ENCODE data around the gene ZNF106.

DNA sequence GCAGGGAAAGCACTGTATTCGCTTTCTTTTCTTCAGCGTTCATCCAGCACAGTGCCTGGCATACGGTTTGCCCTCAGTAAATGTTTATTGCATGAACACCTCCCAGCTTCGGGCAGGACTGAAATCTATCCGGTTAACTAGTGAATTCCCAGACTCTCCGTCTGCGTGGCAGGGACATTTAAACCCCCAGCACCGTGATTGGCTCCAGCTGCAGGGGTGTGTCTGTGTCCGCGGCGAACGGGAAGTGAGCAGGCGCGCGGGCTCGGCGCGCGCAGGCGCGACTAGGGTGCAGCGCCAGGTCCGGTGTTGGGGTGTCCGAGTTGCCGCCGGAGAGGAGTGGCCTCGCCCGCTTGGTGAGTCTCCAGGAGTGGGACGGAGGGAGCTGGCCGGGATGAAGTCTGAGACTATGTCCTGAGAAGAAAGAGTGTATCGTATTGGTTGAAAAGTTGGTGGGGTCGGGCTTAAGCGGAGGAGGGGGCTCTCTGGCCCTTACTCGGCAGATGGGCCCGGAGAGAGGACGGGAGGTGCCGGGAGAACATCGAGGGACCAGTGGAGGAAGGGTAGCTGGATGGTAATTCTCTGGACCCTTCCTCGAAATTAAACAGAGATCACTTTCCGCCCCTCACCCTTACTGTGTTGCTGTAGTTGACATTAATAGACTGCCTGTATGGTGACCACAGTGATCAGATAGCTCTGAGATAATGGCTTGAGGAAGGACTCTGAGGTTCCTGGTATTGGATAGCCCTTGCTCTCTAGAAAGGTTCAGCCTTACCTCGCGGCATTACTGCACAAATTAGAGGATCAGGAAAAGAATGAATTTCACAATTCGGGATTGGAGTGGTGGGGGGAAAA lies 4.6 kb upstream of the ZNF106 start, which contains the start of gene SNAP23:
- TF ChIP-seq, protein P1, sequence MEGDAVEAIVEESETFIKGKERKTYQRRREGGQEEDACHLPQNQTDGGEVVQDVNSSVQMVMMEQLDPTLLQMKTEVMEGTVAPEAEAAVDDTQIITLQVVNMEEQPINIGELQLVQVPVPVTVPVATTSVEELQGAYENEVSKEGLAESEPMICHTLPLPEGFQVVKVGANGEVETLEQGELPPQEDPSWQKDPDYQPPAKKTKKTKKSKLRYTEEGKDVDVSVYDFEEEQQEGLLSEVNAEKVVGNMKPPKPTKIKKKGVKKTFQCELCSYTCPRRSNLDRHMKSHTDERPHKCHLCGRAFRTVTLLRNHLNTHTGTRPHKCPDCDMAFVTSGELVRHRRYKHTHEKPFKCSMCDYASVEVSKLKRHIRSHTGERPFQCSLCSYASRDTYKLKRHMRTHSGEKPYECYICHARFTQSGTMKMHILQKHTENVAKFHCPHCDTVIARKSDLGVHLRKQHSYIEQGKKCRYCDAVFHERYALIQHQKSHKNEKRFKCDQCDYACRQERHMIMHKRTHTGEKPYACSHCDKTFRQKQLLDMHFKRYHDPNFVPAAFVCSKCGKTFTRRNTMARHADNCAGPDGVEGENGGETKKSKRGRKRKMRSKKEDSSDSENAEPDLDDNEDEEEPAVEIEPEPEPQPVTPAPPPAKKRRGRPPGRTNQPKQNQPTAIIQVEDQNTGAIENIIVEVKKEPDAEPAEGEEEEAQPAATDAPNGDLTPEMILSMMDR (conservative IDR thresholded peaks at IDR 0.05), result no peak
- no peak for TF ChIP-seq EZH2 (IDR thresholded peaks at IDR 0.05; ENCODE audit: low read depth)

All from PC-9 (cell line).